Heart left ventricle (tissue), 13 donors: ENCODE results near the gene SIL1.

ENCODE experiments used
- CTCF ChIP-seq, 12 donors: fragments of 200-600 bp; sonication (generic) in 4 of 12; IDR thresholded peaks; one replicate each; pipeline versions ENCODE4 v1.5.0 to v1.8.0; 2018 to 2022; ENCODE audit warnings: antibody characterized with exemption in 12 of 12, mild to moderate bottlenecking in 5 of 12
- POLR2A ChIP-seq, 2 donors: fragments of 450-650 bp; IDR thresholded peaks; one replicate each; pipeline ENCODE4 v1.6.1; 2017; ENCODE audit warnings: antibody characterized with exemption in 2 of 2, mild to moderate bottlenecking in 2 of 2, moderate library complexity in 2 of 2
- donor health status: ischemic (EF 13 %, LVEDD 7.1; RV severe dilation, severe dysfunction).
- donor health status: DM: no; HTN: yes; CAD: no.
- donor health status: DM: no; HTN: no; CAD: no.
- donor health status: ischemic (EF 25% LVEDD 6.9; RV normal size, moderate dysfunction).
- donor health status: ischemic (EF 25% LVEDD 5.7; RV mildly dilated, moderate dysfunction).
- donor health status: ischemic (EF 35%, LVEDD 5.7; RV mildly dilated, moderate dysfunction).
- donor health status: nonischemic (EF 11% LVEDD 7.7; RV severe dilation, severe dysfunction).
- donor health status: DM: yes; HTN: yes; CAD: no.
- donor health status: PGD.
- donor health status: ischemic (EF 29% LVEDD 5.4; RV normal size, mild dysfunction).
- donor health status: nonischemic (EF 23%, LVEDD 6.1; RV moderate dilation, normal function).

GRCh38 chr5:139141446-139142204 is 56.5 kb downstream of the SIL1 start:
- TF ChIP-seq CTCF (IDR thresholded peaks at IDR 0.05) (no peak), POLR2A (IDR thresholded peaks at IDR 0.05) (no peak)
